ENCODE data around the gene SYVN1.
"Not testable (repeated sequence)": the region's sequence is repeated elsewhere in the genome, so short reads cannot be mapped to it uniquely, and the experiment has no call there.

SYVN1 gene

DNA sequence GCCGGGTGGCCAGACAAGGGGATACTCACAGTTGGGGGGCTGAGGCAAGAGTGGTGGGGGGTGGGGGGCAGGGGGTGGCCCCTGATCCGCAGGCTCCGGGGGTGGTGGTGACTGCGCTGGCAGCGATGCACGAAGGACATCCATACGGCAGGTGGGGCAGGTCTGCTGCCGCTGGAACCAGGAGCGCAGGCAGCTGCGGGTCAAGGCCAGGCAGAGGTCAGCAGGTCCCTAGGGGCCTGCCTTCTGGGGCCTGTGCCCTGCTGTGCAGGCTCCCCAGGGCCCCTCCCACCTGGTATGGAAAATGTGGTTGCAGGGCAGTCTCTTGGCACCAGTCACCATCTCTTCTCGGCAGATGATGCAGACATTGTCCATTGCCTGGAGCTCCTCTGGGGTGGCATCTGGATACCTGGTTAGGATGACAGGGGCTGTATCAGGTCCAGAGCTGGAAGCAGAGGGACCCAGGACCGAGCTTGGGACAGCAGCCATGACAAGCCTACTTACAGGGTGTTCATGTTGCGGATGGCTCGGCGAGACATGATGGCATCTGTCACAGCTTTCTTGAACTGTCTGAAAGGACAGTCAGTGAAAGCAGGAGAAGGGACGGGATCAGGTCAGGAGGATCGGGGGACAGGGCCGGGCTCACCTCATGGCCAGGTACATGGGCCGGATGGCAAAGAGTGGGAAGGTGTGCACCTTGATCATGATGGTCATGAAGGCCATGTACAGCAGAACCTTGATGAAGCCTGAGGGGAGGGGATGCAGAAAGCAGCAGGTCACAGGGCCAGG lies 3.5 kb downstream of the SYVN1 start:
- in situ Hi-C loops (cut with HindIII; ENCODE audit: low pct_ligation_motif_present, low pct_unique_long_range_greater_than_20kb, low sequenced_read_pairs): no loop called here
- DNase-seq: no peak

DNA sequence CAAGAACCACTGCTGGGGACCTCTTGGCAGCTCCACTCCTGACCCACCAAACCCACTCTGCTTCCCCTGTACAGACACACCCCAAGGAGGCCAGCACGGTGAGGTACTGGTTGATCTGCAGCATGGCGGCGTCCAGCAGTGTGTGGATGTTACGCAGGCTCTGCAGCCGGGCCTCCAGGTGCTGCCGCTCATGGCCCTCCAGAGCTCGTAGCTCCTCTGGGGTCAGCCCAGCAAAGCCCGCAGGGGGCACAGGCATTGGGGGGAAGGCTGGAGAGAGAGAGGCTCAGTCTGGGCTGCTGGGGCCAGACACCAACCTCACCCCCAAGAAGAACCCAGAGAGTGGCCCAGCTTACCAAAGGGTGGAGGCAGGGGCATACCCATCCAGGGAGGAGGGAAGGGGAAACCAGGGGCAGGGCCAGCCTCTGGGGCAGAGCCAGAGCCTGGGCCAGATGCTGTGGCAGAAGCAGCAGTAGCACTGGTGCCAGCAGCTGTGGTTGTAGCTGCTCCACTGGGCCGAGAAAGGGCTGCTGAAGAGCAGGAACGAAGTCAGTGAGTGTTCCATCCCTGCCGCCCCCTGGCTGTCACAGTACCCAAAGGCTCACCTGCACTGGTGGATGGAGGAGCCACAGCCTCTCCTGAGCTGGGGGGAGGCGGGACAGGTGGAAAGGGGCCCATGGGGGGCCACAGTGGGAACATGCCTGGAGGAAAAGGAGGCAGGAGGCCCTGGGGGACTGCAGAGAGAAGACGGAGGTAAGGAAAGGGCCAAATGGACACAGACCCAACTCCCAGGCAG lies 4.5 kb downstream of the SYVN1 start:
- in situ Hi-C loops (cut with HindIII; ENCODE audit: low pct_ligation_motif_present, low pct_unique_long_range_greater_than_20kb, low sequenced_read_pairs): no loop called here
- DNase-seq: no peak

DNA sequence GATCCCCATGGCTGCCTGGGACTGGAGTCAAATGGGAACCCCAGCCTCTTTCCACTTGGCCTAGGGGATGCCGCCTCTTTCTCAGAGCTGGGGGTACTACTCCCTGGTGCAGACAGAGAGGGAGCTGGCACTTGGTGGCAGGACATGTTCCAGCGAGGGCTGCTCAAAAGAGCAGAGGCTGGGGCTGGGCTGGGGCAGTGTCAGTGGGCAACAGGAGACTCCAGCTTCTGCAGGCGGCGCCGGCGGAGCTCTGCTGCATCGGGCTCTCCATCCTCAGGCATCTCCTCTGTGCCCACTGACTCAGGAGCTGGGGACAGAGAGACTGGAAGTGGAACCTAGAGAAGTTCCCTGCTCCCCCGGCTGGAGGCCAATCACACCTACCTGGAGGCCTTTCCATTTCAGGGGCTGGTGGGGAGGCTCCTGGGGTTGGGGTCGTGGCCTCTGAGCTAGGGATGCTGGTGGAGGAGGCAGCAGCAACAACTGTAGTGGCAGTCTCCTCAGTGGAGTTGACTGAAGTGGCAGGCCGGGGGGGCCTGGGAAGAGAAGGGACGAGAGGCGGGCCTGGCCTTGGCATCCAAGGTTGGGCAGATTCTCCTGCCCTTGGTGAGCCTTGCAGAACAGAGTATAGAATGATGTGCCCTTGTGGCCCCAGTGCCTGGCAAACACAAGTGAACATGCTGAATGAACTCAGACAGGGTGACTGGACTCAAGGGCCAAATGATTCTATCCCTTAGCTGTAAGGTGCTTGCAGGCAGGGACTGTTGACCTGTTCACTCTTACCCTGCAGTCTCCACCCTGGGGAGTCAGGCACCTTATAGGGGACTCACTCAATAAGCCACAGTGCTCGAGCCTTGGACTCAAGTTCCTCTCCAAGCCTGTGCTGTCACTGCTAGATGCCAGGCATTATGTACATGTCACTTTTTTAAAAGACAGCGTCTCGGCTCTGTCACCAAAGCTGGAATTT lies 5.9 kb downstream of the SYVN1 start:
- DNase-seq: no peak
- in situ Hi-C loops (cut with HindIII; ENCODE audit: low pct_ligation_motif_present, low pct_unique_long_range_greater_than_20kb, low sequenced_read_pairs): no loop called here

DNA sequence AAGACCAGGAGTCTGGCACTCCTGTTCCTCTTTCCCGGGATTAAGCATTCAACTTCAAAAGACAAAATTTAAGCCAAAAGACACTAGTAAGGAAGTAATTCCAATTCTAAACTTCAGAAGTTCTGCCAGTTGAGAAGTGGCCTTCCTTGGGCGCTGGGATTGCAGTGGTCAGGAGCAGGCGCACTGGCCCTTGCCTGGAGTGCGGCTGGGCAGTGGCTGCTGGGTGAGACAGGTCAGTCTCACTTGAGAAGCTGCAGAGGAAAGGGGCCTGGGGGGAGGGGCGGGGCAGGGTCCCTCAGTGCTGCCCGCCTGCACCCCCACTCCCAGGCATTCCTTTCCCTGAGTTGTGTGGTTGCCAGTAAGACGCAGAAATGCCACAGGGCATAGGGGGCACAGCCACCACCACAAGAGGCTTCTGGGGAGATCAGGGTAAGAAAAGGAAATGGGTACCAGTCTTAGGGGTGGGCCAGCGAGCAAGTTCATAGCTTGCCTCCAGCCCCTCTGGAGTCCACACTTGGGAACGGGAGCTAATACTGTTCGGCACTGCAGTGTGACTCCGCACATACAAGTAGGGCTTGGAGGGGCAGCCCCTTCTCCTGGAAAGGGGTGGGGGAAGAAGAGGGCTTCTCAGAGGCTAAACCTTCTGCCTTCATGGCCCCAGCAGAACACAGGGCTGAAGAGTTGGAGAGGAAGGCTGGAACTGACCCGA lies 6.7 kb downstream of the SYVN1 start:
- no peak for DNase-seq
- in situ Hi-C loops (cut with HindIII; ENCODE audit: low pct_ligation_motif_present, low pct_unique_long_range_greater_than_20kb, low sequenced_read_pairs): no loop called here

DNA sequence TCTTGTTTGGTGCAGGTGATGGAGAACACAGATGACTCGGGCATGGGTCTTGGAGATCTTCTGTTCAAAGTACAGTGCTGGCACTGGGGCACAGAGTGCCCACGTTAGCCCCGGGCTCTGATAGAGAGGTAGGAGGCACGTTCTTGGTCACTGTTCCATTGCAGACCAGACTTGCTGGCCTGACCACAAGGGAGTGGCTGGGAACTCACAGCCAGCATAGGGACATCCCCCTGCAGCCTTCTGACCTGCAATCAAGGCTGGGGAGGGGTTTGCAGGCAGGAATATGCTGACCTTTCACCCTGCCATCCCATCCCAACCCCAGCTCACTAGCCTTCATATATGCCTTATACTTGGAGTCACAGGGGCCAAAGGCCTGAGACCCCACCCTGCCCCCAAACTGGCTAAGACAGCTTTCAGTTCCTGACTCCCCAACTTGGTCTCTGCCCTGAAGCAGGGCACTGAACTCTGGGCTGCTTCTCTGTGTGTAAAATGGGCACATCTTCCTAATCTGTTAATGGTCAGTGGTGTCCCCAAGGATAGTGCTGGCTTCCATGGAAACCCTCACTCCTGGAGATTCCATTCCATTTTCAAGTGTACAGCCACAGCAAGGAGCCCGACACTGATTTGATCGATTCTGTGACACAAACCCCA lies 7.6 kb downstream of the SYVN1 start:
- in situ Hi-C loops (cut with HindIII; ENCODE audit: low pct_ligation_motif_present, low pct_unique_long_range_greater_than_20kb, low sequenced_read_pairs): no loop called here
- no peak for DNase-seq

DNA sequence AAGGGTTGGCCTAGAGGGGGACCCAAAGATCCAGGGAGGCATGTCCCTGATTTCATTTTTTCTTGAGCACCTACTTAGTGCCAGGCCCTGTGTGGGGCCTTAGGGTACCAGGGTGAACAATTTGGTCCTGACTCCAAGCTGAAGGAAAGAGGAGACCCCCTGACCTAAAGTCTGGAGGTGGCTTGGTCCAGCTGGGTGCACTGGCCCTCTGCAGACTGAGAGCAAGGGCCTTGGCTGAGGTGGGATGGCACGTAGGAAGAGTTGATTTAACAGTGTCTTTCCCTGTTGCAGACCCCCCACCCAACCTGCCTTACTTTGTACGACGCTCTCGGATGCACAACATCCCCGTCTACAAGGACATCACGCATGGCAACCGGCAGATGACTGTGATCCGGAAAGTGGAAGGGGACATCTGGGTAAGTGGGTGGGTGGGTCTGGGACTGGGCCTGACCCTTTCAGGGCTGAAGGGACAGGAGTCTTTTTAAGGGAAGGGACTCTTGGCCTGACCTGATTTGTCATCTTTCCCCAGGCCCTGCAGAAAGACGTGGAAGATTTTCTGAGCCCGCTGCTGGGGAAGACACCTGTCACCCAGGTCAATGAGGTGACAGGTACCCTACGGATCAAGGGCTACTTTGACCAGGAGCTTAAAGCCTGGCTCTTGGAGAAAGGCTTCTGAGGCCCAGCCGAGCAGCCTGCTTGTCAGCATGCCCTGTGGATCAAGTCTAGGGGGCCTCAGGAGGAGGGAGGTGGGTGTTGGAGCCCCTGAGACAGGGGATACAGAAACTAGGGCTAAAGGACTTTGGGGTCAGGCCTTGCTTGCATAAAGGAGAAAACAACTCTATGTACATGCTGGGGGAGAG lies 8.9 kb downstream of the SYVN1 start:
- in situ Hi-C loops (cut with HindIII; ENCODE audit: low pct_ligation_motif_present, low pct_unique_long_range_greater_than_20kb, low sequenced_read_pairs): no loop called here
- DNase-seq: no peak

DNA sequence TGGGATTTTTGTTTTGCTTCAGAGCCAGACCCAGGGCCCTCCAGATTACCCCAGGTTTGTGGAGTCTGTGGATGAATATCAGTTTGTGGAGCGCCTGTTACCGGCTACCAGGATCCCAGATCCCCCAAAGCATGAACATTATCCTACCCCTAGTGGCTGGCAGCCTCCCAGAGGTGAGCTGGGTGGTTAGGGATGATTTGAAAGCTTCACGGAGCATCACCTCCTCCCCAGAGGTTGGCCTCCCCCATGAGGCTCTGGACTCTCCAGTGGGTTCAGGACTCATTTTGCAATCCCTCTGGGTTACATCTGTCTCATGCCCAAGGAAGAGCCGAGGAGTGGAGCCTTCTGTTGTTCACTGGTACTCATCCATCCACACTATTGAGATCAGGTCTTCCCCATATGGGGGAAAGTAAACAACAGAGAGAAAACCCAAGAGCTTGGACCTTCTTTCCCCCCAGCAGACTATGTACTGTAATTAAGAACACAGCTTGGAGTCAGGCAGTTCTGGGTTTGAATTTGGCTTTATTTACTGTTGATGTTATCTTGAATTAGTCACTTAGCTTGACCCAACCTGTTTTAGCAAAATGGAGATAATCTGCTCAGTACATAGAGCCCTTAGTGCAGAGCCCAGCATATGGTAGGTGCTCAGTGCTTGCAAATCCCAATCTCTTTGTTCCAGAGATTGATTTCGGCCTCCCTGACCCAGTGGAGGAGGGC lies 9.7 kb downstream of the SYVN1 start:
- no peak for DNase-seq
- in situ Hi-C loops (cut with HindIII; ENCODE audit: low pct_ligation_motif_present, low pct_unique_long_range_greater_than_20kb, low sequenced_read_pairs): no loop called here

DNA sequence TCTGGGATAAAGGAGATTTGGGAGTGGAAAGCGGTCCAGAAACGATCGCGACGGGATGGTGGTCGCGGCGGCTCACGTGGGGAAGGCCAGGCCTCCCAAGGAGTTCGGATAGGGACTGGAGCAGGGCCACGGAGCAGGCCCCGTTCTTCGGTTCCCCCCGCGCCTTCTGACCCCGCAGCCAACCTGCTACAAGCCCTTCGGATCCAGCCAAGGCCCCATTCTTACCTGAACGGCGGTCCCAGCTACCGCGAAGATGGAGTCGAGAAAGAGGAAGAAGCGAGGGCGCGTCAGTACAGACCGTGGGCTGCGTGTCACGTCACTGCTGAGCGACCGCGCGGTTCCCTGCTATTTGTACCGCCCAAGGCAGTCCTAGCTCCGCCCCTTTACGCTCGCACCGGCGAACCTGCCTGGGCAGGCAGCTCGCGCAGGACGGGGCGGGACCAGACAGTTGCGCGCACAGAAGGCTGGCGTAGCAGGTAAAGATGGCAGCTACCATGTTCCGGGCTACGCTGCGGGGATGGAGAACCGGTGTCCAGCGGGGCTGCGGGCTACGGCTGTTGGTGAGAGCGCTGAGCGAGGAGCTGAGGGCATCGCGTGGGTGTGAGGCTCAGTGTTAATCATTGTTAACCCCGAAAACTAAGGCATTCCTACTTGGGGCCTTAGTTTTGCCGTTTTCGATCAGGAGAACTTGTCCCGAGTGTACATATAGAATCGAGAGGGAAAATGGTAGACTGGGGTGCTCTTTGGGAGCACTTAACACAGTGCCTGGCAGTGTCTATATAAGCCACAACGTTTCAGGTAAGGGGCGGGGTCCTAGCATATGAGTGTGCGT lies 12.2 kb downstream of the SYVN1 start, which contains the start of the genes FAU and MRPL49:
Gene FAU (minus strand): TSS at position 270 of the 832 bp plus-strand sequence. CDS start 321 bp downstream, outside the sequence.
Gene MRPL49 (plus strand): TSS at position 457 of the 832 bp plus-strand sequence. CDS start 26 bp downstream, at position 483.
- in situ Hi-C loops (cut with HindIII; ENCODE audit: low pct_ligation_motif_present, low pct_unique_long_range_greater_than_20kb, low sequenced_read_pairs): no loop called here
- DNase-seq: peak; percentile 96

DNA sequence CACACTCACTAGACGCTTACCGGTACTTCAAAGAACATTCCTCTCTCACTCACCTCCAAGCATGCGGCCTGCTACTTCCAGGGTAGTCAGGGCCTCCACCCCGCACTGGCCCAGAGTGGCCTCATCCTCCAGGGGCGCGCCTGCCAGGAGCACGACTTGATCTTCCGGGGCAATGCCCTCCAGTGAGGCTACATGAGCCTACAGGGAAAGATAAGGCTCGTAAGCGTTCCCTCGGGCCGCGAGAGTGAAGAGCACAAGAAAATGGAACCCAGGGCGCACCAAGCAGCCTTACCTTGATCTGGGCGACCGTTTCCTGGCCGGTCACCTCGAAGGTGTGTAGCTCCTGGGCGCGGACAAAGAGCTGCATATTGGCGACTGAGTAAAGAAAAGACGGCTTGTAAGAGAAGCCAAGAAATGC lies 12.9 kb downstream of the SYVN1 start:
- in situ Hi-C loops (cut with HindIII; ENCODE audit: low pct_ligation_motif_present, low pct_unique_long_range_greater_than_20kb, low sequenced_read_pairs): no loop called here

DNA sequence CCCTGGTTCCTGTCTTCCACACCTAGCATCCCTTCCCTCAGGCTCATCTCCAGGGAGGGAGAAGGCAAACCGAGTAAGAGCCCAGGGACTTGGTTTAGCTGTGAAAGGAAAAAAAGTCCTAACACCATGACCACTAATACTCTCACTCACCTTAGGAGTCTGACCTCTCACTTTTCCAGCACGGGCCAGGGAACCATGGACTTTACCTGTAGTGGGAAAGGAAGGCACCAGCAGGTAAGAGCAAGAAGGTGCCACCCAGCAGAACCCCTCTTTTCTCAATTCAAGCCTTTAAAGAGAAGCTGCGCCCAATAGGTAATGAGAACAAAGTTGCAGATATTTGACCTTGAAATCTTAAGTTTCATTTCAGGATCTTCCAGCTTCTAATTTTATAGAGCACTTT lies 13.5 kb downstream of the SYVN1 start:
- in situ Hi-C loops (cut with HindIII; ENCODE audit: low pct_ligation_motif_present, low pct_unique_long_range_greater_than_20kb, low sequenced_read_pairs): no loop called here

More for the DNA sequence above, 12.9 kb downstream of the SYVN1 start:
- no peak for DNase-seq

DNA sequence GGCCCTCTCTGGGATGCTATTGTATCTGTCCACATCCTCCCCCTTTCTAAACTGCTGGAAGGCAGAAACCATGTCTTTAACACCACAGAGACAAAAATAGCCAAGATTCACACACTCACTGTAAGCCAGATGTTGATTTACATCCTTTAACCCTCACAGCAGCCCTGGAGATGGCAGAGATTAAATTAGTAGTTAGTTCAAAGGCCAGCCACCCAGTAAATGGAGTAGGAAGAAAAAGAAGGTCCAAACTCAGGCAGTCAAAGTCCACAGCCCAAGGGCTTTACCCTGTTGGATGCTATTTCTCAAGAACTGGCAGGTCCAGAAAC lies 14.7 kb downstream of the SYVN1 start:
- no peak for DNase-seq
- in situ Hi-C loops (cut with HindIII; ENCODE audit: low pct_ligation_motif_present, low pct_unique_long_range_greater_than_20kb, low sequenced_read_pairs): no loop called here

More for the DNA sequence above, 13.5 kb downstream of the SYVN1 start:
- no peak for DNase-seq

DNA sequence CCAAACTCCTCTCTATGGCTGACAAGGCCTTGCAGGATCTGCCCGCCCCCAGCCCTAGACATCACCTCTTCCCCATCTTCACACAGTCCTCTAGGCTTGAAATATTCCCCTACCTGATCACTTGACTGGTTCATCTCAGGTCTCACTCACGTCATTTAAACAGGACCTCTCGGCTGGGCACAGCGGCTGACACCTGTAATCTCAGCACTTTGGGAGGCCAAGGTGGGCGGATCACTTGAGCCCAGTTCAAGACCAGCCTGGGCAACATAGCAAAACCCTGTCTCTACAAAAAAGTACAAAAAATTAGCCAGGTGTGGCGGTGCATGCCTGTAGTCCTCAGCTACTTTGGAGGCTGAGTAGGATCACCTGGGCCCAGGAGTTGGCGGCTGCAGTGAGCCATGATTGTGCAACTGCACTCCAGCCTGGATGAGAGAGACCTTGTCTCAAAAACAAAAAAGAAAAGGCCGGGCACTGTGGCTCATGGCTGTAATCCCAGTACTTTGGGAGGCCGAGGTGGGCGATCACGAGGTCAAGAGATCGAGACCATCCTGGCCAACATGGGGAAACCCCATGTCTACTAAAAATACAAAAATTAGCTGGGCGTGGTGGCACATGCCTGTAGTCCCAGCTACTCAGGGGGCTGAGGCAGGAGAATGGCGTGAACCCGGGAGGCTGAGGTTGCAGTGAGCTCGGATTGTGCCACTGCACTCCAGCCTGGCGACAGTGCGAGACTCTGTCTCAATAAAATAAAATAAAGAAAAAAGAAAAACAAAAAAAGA lies 15.2 kb downstream of the SYVN1 start:
- in situ Hi-C loops (cut with HindIII; ENCODE audit: low pct_ligation_motif_present, low pct_unique_long_range_greater_than_20kb, low sequenced_read_pairs); DNase-seq: not testable (repeated sequence)

DNA sequence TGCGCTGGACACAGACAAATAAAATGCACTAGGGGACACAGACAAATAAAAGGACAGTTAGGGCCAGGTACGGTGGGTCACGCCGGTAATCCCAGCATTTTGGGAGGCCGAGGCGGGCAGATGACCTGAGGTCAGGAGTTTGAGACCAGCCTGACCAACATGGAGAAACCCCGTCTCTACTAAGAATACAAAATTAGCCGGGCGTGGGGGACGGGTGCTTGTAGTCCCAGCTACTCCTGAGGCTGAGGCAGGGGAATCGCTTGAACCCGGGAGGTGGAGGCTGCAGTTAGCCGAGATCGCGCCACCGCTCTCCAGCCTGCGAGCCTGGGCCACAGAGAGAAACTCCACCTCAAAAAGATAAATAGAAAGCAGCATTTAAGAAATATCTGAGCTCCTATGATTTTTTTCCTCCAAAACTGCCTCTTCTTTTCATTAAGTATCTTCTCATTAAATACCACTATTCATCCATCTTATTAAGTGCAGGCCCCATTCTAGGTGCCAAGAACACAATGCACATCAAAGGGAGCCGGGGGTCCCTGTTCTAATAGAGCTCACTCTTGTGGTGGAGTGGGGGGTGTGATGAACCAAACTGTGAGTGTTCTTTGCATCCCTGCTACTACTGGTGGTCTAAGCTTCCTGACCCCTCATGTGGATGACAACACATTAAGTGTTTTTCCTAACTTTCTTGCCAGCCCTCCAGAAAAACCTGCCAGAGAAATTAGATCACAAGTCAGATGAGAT lies 16.1 kb downstream of the SYVN1 start:
- in situ Hi-C loops (cut with HindIII; ENCODE audit: low pct_ligation_motif_present, low pct_unique_long_range_greater_than_20kb, low sequenced_read_pairs): no loop called here
- DNase-seq: no peak
